Measurements from ENCODE around the gene CORO2A. TPM values are rescaled to one million over a fixed set of nuclear protein-coding genes. Genes with fewer than 3 reads are reported as not detected.

CORO2A gene
- total RNA-seq, 1 donor from 2014 or later, result 0.60 TPM

- ATAC-seq (no peak), DNase-seq (ENCODE audit: missing footprints) (no peak)
- intact Hi-C loops (cut with DNase I), result no loop called here
Measured at GRCh38 chr9:98222885-98223691, 30.7 kb upstream of the CORO2A start.

- ATAC-seq (no peak), DNase-seq (ENCODE audit: missing footprints) (no peak)
- intact Hi-C loops (cut with DNase I), result no loop called here
Measured at GRCh38 chr9:98220911-98221310, 28.5 kb upstream of the CORO2A start.

- intact Hi-C loops (cut with DNase I), result no loop called here
- ATAC-seq, result no peak
- DNase-seq (ENCODE audit: missing footprints), result no peak
Measured at GRCh38 chr9:98219794-98220370, 27.4 kb upstream of the CORO2A start.

- DNase-seq (ENCODE audit: missing footprints) (no peak), ATAC-seq (no peak)
- intact Hi-C loops (cut with DNase I), result no loop called here
Measured at GRCh38 chr9:98219364-98219716, 26.9 kb upstream of the CORO2A start.

GRCh38 chr9:98218562-98219363, 26.3 kb upstream of the CORO2A start:
- no peak for ATAC-seq

GRCh38 chr9:98217255-98217654, 24.8 kb upstream of the CORO2A start:
- DNase-seq (ENCODE audit: missing footprints), result no peak
- no peak for ATAC-seq
- intact Hi-C loops (cut with DNase I), result no loop called here

More at GRCh38 chr9:98218562-98219363, 26.3 kb upstream of the CORO2A start:
- intact Hi-C loops (cut with DNase I), result no loop called here
- no peak for DNase-seq (ENCODE audit: missing footprints)

GRCh38 chr9:98216391-98216790, 24.0 kb upstream of the CORO2A start:
- no peak for ATAC-seq
- intact Hi-C loops (cut with DNase I), result no loop called here
- DNase-seq (ENCODE audit: missing footprints), result no peak

GRCh38 chr9:98215821-98216220, 23.4 kb upstream of the CORO2A start:
- DNase-seq (ENCODE audit: missing footprints) (no peak), ATAC-seq (no peak)
- intact Hi-C loops (cut with DNase I), result no loop called here

- no peak for DNase-seq (ENCODE audit: missing footprints)
- intact Hi-C loops (cut with DNase I), result no loop called here
- ATAC-seq, result no peak
Measured at GRCh38 chr9:98215271-98215670, 22.8 kb upstream of the CORO2A start.

GRCh38 chr9:98214811-98215210, 22.4 kb upstream of the CORO2A start:
- intact Hi-C loops (cut with DNase I), result no loop called here
- no peak for ATAC-seq
- no peak for DNase-seq (ENCODE audit: missing footprints)

GRCh38 chr9:98211260-98211659, 18.8 kb upstream of the CORO2A start:
- intact Hi-C loops (cut with DNase I), result no loop called here
- DNase-seq (ENCODE audit: missing footprints), result no peak
- no peak for ATAC-seq

GRCh38 chr9:98210435-98210834, 18.0 kb upstream of the CORO2A start:
- intact Hi-C loops (cut with DNase I), result no loop called here
- no peak for DNase-seq (ENCODE audit: missing footprints)

GRCh38 chr9:98209530-98209929, 17.1 kb upstream of the CORO2A start:
- DNase-seq (ENCODE audit: missing footprints) (no peak), ATAC-seq (no peak)
- intact Hi-C loops (cut with DNase I), result loop anchor here (10.0 kb wide), 3 partner anchors 135 to 795 kb away; partner anchors contain the start of genes TDRD7 and TRMO

More at GRCh38 chr9:98210435-98210834, 18.0 kb upstream of the CORO2A start:
- ATAC-seq, result no peak

- no peak for ATAC-seq
- DNase-seq (ENCODE audit: missing footprints), result no peak
- intact Hi-C loops (cut with DNase I), result loop anchor here (10.0 kb wide), 3 partner anchors 134 to 794 kb away; partner anchors contain the start of genes TDRD7 and TRMO
Measured at GRCh38 chr9:98208635-98209034, 16.2 kb upstream of the CORO2A start.

GRCh38 chr9:98207606-98208005, 15.2 kb upstream of the CORO2A start:
- no peak for DNase-seq (ENCODE audit: missing footprints)
- no peak for ATAC-seq
- intact Hi-C loops (cut with DNase I), result loop anchor here (10.0 kb wide), 3 partner anchors 133 to 793 kb away; partner anchors contain the start of genes TDRD7 and TRMO

- ATAC-seq (no peak), DNase-seq (ENCODE audit: missing footprints) (no peak)
- intact Hi-C loops (cut with DNase I), result loop anchor here (10.0 kb wide), 3 partner anchors 132 to 792 kb away; partner anchors contain the start of genes TDRD7 and TRMO
Measured at GRCh38 chr9:98206754-98207153, 14.3 kb upstream of the CORO2A start.

- no peak for ATAC-seq
- no peak for DNase-seq (ENCODE audit: missing footprints)
- intact Hi-C loops (cut with DNase I), result loop anchor here (1.0 to 10.0 kb wide), 4 partner anchors 59 to 790 kb away; partner anchors contain the start of genes TDRD7 and TRMO
Measured at GRCh38 chr9:98204692-98205091, 12.3 kb upstream of the CORO2A start.

GRCh38 chr9:98203153-98203552, 10.7 kb upstream of the CORO2A start:
- intact Hi-C loops (cut with DNase I), result loop anchor here (10.0 kb wide), 3 partner anchors 128 to 788 kb away; partner anchors contain the start of genes TDRD7 and TRMO
- no peak for ATAC-seq
- DNase-seq (ENCODE audit: missing footprints), result no peak

GRCh38 chr9:98202252-98202651, 9.8 kb upstream of the CORO2A start:
- intact Hi-C loops (cut with DNase I), result loop anchor here (10.0 kb wide), 3 partner anchors 127 to 787 kb away; partner anchors contain the start of genes TDRD7 and TRMO
- no peak for DNase-seq (ENCODE audit: missing footprints)

More at GRCh38 chr9:98202252-98202651, 9.8 kb upstream of the CORO2A start:
- no peak for ATAC-seq

All from Right ventricle myocardium inferior (tissue), 1 donor.